ENCODE results near the gene MAPK8. TPM values are rescaled to one million over a fixed set of nuclear protein-coding genes. Genes with fewer than 3 reads are reported as not detected.

MAPK8 gene
- total RNA-seq, 1 donor from 2014 or later = 331 TPM

DNA sequence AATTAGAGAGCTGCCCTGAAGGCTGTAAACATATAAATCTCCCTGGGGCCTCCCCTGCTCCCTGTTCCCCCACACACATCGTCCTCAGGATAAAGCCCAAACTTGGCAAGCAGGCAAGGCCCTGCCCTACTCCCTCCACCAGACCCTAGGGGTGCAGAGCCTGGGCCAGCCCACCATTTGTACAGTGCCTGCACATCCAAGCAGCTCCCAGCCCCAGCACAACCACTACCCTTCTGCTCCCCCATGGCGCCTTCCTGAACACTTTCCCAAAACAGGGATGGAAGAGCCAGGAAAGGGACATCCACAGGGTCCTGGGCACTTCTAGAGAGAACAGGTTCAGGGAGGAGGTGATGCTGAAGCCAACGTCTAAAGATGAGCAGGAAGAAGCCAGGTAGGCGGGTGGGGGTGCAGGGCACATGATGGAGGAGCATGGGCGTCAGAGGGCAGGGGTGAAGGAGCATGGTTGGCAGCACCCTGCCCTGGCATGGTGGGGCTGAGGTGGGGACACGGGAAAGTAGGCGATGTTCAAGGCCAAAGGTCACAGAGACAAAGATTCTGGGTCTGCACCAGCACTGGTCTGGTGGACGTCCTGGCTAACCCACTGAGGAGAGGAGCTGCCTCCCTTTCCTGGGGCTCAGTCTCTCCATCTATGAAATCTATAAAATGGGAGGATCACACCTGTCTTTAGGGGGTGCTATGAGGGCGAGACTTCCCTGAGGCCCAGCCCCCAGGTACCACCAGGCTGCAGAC is 157.8 kb downstream of the MAPK8 start:
- no peak for DNase-seq

DNA sequence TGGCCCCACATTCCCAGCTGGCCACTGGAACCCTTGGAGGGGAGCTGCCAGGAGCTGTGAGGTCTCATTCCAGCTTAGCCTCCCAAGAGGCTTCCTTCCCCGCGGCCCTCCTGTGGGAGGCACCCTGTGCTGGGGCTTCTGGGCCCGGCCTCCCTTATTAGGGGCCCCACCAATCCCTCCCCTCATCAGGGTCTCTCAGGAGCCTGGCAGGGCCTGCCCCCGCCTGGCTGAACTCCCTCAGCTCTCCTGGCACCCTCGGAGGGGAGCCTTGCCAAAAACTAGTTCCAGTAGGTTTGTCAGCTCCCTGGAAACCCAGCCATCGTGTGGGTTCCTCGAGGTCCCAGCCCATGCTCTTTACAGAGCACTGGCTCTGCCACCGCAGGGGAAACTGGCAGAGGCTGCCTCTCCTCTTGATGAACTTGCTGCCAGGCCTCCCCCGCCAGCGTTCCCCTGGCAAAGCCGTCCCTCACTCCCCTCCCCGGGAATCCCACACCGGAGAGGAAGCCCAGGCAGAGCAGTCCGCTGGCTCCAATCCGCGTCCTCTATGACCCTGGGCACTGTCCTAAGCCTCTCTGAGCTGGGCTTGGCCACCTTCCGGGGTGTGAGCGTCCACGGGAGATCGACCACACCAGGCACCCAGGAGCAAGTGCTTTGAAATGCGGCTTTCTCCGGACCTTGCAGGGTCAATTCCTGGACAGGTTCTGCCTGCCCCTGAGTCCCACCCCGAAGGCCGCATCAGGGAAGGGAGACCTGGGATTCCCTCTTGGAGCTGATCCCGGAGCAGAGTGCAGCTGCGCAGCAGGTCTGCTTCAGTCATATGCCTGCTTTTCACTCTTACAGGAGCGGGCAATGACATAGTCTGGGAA is 158.6 kb downstream of the MAPK8 start:
- peak; percentile 36 for DNase-seq

- DNase-seq = no peak
Measured at GRCh38 chr10:48465860-48466521, 159.5 kb downstream of the MAPK8 start.

DNA sequence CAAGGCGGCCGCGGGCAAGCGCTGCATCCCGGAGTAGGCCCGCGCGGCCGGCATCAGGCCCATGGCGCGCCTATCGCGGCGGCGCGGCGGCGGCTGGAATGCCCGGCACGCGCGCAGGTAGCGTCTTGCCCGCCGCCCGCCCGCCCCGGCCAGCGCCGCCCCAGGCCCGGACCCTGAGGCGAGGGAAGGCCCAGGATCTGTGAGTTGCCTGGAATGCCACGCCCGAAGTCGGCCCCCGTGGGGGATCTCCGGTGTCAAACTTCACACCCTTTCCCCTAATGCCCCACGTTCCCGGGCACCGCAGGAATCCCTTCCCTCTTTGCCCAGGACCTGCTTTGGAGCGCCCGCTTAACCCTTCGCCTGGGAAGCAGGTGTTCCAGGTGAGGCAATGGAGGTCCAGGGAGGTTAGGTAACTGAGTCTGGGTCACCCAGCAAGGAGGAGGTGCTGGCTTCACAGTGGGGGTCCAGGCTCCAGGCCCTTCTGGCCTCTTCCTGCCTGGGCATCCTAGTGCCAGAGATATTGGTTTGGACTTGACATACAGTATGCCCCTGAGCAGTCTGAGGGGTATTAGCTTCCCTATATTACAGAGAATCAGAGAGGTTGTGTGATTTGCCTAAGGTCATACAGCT is 160.2 kb downstream of the MAPK8 start:
- no peak for DNase-seq

GRCh38 chr10:48467669-48468068 is 161.2 kb downstream of the MAPK8 start:
- DNase-seq = no peak

DNA sequence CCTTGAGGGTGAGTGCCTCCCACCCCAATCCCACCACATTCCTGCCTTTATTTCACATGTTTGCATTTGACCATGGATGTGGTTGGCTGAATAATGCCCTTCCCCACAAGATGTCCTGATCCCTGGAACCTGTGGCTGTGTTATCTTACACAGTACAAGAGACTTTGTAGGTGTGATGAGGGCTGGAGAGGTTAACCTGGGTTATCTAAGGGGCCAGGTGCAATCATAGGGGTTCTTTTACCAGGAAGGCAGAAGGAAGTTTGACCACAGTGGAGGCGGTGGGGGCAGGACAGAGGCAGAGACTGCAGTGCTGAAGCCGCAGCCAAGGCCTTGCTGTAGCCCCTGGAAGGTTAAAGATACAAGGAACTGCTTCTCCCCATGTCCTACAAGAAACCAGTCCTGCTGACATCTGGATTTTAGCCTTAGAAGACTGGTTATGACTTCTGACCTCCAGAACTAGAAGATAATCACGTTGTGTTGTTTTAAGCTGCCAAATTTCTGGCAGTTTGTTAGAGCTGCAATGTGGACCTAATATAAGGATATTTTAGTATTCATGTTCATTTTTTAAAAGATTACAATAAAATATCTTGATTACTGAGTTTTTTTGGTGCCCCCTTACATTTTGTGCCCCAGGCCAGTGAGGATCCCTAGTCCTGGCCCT is 161.8 kb downstream of the MAPK8 start:
- DNase-seq = no peak

GRCh38 chr10:48468866-48469511 is 162.5 kb downstream of the MAPK8 start:
- no peak for DNase-seq

DNA sequence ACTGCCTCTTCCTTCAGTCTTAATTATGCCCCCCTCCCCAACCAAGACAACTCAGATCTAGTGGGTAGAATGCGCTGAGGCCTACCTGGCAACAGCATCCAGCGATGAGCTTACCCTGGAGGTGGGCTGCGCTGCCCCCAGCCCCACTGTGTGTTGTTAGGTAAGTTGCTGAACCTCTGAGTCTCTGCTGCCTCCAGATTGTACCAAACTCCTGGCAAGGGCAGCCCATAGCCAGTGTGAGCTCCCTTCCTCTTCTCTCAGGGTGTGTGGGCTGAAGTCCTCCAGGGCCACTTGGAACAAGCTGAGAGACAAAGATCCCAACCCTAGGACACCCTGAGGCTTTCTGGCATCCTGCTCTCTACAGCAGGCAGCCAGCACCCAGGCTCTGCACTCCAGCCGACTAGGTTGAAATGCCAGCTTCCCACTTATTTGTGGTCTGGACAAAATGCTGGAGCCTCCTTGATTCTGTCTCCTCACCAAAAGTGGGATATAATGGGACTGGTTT is 163.1 kb downstream of the MAPK8 start:
- DNase-seq = no peak

- DNase-seq = no peak
Measured at GRCh38 chr10:48470115-48470892, 163.8 kb downstream of the MAPK8 start.

- no peak for DNase-seq
Measured at GRCh38 chr10:48470893-48471805, 164.7 kb downstream of the MAPK8 start.

DNA sequence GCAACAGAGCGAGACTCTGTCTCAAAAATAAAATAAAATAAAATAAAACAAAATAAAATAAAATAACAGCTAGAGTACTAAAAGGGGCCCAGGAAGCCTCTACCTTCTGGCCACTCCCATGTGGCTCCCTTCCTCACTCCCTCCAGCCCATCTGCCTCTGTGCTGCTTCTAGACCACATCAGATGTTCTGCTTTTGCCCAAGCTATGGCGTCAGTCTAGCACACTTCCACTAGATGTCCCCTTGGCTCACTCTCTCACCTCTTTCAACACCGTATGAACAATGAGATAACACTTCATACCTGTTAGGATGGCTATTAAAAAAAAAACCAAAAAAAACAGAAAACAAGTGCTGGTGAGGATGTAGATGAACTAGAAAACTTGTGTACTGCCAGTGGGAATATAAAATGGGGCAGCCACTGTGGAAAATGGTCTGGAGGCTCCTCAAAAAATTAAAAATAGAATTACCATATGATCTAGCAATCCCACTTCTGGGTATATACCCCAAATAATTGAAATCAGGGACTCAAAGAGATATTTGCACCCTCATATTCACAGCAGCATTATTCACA is 166.1 kb downstream of the MAPK8 start:
- no peak for DNase-seq

- DNase-seq = no peak
Measured at GRCh38 chr10:48473704-48474103, 167.2 kb downstream of the MAPK8 start.

DNA sequence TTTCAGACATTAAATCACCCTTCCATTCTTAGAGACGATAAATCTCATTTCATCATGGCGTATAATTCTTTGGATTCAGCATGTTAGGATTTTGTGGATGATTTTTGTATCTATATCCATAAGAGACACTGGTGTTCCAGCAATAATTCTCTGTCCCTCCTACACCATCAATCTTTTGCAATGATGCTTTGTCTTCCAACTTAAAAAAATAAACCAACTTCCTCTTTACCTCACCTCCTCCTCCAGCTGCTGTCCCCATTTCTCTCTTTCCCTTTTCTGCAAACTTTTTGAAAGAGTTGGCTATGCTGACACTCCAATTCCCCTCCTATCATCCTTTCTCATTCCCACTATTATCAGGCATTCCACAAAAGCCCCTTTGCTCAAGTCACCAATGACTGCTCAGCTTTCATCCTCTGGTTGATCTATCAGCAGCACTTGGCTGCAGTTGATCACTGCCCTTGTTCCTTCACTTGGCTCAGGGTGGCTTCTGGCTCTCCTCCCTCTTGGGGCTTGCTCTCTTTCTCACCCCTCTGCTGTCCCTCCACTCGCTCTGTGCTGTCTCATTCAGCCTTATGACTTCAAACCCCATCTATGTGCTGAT is 168.4 kb downstream of the MAPK8 start:
- DNase-seq = no peak

GRCh38 chr10:48475943-48476278 is 169.4 kb downstream of the MAPK8 start:
- DNase-seq = no peak

DNA sequence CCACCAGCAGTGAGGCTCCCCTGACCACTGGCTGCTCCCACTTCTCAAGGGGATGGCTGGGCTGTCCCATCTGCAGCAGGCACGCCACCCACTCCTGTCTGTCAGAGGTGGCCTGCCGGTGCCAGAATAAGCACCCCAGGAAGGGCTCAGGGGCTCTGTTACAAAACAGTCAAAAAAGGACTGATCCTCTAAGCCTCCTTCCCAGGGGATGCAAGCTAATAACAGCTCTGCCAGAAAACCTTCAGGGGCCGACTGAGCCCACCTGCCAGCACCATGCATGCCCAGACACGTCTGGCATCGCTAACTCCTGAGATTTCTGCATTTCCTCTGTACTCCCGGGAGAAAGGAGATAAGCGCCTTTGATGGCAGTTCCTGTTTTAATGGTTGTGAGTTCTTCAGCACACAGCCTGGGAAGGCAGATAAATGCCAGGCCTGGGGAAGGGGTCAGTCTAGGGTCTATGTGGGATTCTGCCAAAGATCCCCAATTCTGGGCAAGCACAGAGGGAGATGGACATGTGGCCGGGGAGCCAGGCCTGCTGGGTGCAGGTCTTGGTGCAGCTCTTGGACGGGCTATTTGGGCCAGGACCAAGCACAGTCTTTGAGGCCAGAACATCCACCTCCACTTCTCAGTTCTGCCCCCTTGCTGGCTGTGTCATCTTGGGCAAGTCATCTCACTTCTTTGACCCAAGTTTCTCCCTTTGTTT is 170.0 kb downstream of the MAPK8 start:
- no peak for DNase-seq

GRCh38 chr10:48477141-48477540 is 170.7 kb downstream of the MAPK8 start:
- no peak for DNase-seq

GRCh38 chr10:48477616-48478015 is 171.1 kb downstream of the MAPK8 start:
- DNase-seq = no peak

- DNase-seq = no peak
Measured at GRCh38 chr10:48478469-48478868, 172.0 kb downstream of the MAPK8 start.

All from occipital lobe (tissue), 2 donors.